SK-N-SH (cell line): ENCODE data around the gene COMT.

Source experiments
- MAX ChIP-seq: IDR thresholded peaks from 2 replicates; pipeline ENCODE4 v1.4.0; 2012; ENCODE audit warnings: low read depth
- RAD21 ChIP-seq: IDR thresholded peaks from 2 replicates; pipeline ENCODE4 v1.6.1; 2012; ENCODE audit warnings: mild to moderate bottlenecking, low read length
- RFX5 ChIP-seq: IDR thresholded peaks from 2 replicates; pipeline ENCODE4 v1.6.1; 2012; ENCODE audit warnings: mild to moderate bottlenecking, improper control_type of control experiment, low read length

- TF ChIP-seq RAD21, result no peak
- no peak for TF ChIP-seq MAX
- no peak for TF ChIP-seq RFX5
These were observed 39.2 kb downstream of the COMT start for GRCh38 chr22:19980766-19981165.
